SHP77 treated with DMSO at 0.1 percent for 48 hours (cell line): ENCODE measurements around the gene VASN.

Source experiments
- DNase-seq: peaks from one replicate; lab custom pipeline; 2025; lab: John Stamatoyannopoulos, UW

Gene VASN

DNA sequence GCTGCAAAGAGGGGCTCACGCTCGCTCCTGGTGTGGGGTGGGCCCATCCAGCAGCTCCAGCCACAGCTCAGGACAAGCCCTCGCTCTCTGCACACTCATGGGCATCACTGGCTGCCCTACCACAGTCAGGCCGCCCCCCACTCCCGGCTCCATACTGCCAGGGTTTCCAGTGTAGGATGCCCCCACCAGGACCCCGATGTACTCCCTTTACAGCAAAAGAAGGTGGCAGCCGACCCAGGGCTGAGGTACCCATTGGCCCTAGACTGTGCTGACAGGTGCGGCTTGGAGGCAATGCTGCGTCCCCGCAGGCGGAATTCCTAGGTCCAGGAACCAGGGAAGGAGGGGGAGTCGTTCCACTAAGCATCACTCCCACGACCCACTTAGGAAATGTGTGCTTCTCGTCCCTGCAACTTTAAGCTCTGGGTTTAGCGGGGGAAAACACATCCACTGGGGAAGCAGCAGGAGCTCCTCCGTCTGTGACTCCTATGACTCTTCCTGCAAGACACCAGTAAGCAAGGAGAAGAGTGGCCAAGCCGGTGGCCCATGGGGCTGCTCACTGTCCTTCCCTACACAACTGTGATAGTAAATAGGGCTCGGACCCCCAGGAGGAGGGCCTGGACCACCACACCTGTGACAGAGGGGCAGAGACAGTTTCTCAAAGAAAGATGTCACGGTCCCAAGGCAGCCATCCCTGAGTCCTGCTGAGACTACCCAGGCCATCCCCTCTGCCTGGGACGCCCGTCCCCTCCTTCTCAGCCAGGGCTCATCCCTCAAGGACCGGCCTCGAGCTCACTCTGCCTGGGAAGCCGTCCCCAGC, 31.7 kb downstream of the VASN start:
- no peak for DNase-seq

DNA sequence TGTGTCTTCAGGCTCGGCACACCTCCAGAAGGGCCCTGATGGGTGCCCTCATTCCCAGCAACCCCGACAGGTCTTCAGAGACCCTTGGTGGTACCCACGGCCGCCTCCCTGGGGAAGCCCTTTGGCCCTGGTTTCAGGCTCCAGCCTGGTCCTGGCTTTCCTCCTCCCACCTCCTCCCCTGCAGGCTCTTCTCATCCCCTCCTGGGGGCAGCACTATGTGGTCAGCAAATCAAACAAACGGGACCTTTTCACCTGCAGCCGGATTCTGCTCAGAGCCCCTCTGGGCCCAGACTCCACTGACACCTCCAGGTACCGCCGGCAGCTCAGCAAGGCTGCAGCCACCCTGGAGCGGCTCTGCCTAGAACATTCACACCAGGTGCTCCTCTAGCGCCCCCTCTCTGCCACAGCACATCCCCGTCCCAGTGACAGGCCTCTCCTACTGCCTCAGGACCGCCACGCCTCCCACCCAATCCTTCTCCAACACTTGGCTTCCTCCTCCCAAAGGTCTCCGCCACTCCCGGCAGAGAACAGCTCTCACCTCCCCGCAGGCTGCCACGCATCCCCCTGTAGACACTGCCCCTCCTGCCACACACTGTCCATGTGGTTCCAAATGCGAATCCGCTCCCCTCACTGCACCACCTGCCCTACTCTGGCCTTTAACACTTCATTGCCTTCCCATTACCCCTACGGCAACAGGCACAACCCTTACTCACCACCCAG, 32.8 kb downstream of the VASN start:
- peak; percentile 51 for DNase-seq

DNA sequence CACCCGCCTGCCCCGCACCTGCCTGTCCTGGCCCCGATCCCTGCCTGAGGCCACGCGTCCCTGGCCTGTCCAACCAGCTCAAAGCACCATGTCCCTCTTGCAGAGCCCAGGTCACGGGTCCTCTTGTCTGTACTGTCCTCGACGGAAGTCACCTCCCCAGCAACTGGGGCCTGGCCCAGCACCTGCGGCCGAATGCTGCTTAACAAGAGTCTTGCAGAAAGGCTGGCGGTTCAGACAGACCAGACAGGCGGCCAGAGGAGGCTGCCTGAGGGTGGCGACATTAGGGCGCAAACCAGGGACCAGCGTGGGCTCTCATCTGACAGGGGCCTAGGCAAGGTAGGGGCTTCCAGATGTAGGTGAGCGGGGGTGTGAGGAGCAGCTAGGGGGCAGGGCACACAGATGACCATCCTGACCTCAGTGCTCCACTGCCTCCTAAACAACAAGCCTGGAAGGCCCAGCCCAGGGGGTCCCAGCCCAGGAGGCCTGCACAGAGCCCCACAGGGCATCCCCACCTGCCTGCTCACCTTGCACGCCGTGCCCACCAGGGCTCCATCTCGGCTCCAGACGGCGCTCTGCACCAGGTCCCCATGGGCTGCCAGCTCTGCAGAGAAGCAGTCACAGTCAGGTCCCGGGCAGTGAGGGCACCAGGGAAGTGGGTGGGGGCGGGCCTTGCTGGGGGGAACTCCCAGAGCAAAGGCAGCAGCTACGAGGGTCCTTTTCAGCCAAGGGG, 33.5 kb downstream of the VASN start:
- no peak for DNase-seq

DNA sequence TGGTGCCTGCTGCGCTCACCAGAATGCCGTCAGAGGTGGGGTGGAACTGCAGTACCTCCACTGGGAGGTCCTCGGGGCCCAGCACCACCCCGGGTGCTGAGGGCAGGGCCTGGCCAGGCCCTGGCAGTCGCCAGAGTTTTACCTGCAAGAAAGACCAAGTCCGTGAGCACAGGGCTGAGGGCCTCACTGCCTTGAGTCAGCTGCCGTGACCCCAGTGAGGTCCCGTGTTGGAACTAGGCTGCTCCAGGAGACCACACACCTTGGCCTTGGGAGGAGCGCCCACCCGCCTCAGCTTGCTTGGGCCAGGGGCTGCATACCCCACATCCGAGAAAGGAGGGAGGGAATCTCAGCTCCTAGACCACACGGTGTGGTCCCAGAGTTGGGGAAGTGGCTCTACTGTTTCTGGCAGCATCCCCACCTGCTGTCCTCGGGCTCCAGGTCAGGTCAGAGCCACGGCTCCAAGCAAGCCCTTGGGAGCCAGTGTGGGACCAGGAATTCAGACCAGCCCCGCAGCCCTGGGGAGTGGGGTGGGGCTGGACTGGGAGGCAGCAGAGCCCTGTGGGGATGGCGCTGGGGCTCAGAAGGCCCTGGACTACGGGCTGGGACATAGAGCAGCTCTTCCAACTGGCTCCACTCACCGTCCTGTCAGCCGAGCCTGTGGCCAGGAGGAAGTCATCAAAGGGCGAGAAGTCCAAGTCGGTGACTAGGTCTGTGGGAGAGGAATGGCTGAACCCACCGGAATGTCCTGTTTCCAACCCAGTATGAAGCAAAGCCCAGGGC, 36.1 kb downstream of the VASN start:
- no peak for DNase-seq

DNA sequence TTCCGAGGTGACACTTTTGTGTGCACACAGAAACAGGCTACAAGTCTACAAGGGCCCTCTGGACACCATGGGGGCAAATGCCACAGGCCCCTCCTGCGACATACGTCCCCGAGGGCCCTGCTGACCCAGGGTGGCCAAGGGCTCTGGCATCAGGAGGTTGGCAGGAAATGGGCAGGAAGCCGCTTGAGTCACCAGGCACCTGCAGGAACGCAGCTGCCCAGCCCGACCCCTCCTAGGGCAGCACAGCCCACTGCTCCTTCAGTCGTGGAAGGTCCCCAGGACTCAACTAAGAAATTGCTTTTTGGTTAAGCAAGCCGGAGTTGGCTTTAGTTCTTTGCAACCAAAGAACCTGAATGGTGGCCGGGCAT, 36.7 kb downstream of the VASN start:
- DNase-seq = no peak

DNA sequence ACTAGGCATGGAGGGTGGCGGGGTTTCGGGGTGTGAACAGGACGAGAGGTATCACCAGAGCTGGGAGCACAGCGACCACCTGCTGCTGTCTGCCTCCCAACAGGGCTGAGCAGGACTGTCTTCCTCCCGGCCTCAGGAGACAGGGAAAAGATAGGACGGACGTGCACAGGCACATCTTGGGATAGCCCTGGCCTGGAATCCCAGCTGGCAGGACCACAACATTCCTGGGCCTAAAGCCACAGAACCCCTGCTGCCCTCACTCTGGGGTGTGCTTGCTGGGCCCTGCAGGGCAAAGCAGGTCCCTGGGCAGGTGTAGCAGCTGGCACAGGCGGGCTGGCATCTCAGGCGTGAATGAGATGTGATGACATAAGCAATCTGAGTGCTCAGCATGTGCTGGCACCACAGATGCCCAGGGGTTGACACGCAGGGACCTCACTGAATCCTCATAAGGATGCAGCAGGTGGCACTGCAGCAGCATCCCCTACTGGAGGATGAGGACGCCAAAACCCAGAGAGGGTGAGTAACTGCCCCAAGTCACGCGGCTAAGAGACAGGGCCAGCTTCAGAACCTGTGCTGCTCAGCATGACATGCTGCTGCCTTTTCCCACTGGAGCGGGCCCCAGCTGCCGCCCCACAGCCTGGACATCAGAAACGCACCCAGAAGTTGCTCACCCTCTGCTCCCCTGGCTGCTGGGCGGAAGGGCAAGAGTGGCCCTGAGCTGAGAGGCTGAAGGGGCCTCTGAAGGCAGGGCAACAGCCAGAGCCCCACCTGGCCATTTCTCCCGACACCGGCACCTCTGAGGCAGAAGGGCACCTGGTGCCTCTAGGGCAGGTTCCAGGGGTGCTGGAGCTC, 37.7 kb downstream of the VASN start:
- no peak for DNase-seq

DNA sequence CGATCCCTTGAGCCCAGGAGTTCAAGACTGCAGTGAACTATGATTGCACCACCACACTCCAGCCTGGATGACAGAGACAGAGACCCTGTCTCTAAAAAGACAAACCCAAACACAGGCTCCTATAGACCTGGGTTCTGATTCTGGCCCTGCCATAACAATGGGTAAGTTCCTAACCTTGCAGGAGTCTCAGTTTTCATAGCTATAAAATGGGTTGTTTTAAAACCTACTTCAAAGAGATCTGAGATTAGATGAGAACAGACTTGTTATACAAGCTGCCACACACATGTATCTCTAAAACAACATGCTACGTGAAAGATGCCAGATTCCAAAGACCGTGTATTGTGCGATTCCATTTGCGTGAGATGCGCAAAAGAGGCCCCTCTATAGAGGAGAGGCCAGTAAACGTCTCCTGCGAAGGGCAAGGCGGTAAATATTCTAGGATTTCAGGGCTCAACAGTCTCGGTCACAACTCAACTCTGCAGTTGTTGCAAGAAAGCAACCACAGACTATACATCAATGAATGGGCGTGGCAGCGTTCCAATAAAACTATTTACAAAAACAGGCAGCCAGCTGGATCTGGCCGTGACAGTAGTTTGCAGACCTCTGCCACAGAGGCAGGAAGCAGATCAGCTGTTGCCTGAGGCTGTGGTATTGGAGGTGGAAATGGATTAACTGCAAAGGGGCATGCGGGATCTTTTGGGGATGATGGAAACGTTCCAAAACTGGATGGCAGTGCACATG, 38.9 kb downstream of the VASN start:
- peak; percentile 16 for DNase-seq

DNA sequence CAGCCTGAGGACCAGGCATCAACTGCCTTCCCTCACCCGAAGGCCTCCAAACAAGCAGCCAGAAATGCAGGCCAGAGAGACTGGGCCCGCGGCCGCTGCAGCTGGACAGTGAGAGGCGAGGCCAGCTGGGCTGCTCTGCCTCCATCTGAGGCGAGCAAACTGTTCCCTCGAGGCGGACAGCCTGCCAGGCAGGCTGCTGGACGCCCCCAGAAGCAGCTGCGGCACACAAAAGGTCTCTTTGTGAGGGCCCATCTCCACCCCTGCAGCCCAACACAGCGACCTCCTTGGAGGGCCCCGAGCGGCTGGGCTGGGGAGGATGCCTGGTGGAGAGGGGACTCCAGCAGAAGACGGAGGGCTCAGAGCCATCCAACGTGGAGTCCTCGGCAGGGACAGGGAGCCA, 40.0 kb downstream of the VASN start:
- DNase-seq = peak; percentile 35

DNA sequence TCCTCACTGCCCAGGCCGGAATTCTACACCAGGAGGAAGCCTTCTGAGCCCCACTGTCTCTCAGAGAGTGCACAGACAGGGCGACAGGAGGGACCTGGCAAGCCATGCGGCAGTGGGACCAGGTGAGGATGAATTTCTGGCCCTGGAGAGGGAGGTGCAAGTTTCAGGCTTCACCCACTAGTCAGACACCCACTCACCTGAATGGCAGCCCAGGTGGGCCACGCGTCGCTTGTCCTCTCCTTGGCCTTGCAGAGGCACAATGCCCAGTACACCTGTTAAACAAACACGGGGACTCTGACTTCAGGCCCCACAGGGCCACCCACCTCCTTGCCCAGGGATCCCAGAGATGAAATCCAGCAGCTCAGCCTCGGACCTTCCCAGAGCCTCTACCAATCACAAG, 40.5 kb downstream of the VASN start:
- no peak for DNase-seq

DNA sequence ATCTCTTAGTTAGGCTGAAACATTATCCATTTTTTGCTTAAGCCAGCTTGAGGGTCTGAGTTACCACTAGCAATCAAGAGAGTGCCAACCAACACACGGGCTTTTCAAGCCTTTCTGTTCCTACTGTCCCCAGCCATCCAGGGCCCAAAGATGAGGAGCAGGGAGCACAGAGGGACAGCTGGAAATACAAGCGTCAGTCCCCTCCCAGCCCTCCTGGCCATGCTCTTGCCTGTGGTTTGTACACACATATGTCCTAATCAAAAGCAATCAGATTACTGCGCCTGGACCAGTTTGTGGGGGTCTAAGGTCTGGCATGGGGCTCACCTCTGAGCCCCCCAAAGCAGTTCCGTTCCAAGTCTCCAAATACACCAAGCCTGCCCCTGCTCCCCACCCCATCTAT, 41.2 kb downstream of the VASN start:
- no peak for DNase-seq

DNA sequence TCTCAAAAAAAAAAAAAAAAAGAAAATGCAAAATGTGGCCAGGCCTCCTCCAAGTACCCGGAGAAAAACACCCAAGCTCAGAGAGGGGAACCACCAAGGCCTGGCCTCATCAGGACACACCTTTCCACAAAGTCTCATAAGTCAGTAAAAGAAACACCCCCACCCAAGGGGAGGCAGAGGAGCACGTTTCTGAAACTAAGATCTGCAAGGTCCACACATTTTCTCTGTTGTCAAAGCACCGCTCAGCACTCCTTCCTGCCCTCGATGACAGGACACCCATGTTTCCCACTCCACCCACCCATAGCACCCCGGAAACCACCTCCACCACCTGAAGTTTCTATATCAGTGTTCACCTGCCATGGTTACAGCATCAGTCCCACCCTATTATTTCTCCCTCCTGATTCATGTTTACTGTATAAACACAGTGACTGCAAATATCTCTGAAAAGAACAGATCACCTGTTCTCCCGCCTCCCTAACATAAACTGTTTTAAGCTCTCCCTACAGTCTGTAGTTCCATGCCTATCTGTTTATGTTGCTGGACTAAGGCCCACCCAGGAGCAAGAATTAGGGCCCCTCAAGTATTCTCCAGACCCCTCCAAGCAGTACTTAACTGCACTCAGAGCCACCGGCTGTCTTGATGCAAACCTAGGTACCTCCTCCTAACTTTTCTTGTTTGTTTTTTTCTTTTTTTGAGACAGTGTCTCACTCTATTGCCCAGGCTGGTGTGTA, 42.7 kb downstream of the VASN start:
- DNase-seq = no peak

DNA sequence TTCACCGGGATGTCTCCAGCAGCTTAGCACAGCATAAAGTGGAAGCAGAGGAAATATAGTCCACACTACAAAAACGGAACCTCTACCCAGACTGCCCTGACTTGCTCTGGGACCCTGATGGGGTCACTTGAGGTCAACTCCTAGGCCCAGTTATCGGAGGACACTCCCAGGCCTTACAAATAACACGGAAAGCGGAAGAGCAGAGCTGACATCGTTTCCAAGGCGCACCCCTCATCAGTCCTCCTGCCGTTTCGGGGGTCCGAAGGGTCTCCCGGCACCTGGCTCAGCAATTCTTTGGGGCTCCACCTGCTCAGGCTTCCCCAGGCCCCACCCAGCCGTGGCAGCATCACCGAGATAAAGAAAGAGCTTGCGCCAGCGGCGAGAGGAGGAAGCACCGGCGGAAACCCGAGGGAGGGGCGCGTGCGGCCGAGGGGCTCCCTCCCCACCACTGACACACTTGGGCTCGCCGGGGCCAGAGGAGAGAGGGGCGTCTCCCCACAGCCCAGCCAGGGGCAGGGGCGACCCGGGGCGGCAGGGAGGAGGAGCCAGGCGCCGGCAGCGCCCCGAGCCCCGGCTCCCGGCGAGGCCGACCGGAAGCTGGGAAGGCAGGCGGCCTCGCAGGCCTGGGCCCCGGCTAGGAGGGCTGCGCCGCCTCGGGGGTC, 44.0 kb downstream of the VASN start:
- DNase-seq = no peak

DNA sequence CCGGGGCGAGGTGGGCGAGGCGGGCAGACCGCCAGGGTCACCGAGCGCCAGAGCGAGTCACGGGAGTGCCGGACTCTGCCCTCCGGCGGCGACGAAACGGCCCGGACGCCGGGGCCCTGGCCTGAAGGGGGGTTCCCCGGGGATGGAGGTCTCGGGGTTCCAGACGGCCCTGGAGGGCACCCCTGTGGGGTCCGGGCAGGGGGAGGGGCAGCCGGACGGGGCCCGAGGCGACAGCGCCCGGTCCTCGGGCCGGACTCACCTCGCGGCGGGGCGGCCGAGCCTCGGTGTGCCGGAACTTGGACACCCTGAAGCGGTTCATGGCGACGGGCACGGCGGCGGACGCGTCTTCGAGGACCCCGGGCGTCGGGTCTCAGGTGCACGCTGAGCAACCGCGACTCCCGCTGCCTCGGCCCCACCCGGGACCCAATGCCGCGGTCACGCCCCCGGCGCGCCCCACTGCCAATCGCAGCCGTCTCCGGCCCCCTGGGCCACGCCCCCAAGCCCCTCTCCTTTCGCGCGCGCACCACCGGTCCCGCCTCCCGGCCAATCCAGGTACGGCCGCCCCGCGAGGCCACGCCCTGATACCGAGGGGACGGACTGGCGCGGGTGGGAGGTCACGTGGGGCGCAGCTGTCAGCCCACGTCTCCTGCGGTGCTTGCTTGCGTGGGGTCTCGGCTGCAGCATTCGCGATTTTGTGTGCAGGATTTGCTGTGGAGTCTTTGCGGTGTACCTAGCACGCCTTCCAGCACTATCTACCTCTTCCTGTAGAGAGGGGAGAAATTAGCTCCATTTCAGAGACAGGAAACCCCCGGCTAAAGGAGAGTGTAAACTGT, 44.8 kb downstream of the VASN start, which contains the start of gene CORO7:
TSS of gene CORO7 (minus strand) at position 397 of the 833 bp plus-strand sequence. CDS start at position 319, 78 bp downstream.
- peak; percentile 58 for DNase-seq

DNA sequence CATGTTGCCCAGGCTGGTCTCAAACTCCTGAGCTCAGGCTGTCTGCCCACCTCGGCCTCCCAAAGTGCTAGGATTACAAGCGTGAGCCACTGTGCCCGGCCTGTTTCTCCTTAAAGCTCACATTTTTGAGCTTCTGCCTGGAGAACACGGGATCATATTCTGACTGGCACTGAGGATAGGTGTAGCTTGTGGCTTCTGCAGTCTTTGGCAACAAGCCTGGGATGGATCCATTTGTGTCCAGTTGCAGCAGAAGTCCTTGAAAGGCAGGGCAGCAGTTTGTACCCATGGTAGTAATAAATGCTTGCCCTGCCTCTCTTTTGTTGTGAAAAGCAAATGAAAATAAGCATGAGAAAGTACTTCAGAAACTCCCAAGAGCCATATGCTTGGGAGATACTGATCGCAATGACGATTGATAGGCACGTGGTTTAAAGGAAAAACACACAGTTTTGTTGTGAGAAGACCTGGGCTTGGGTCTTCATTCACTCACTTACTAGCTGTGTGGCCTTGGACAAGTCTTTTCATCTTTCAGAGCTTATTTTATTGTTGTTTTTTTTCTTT, 47.8 kb downstream of the VASN start:
- DNase-seq = no peak

DNA sequence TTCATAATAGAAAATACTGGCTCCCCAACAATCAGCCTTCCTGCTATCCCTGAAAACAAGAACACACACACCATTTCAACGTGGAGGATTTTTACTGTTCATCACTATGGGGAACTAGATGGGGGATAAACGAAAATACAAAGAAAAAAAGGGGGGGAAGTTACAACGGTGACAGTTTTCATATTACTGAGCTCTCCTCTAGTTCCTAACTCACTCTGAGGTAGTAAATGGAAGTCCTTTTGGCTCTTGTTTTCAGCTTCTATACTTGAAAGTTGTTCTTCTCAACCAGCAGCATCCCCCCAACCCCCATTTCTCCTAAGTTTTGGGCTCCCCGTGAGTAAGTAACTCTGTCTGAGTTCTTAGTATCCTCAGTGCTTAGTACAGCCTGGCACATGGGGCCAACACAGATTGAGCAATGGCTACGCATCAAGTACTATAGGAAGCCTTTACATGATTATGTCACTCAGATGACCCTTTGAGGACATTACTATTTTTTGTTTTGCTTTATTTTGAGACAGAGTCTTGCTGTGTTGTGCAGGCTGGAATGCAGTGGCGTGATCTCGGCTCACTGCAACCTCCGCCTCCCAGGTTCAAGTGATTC, 49.0 kb downstream of the VASN start:
- no peak for DNase-seq

DNA sequence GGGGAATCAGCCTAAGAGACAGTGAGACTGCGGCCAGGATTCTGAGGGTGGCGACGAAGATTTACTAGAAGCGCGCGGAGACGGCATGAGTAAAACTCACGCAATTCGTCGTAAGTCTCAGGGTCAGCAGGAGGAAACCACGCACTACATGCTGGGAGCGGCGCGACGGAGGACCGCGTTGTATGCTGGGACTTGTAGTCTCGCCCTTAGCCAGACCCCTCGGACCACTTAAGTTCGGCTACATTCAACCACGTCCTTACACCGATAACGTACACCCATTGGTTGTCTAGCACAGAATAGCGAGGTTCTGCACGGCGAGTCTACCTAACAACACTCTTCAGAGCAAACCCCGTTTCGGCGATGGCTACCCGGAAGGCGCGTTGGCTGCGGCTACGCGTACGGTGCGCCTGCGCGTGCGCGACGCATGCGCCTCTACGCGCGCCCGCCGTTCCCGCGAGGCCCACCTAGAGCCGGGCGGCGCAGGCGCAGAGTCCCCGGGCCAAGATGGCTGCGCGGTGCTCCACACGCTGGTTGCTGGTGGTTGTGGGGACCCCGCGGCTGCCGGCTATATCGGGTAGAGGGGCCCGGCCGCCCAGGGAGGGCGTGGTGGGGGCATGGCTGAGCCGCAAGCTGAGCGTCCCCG, 53.9 kb downstream of the VASN start, which contains the start of gene DNAJA3:
TSS of gene DNAJA3 (plus strand) at position 491 of the 643 bp plus-strand sequence. CDS start at position 505, 14 bp downstream.
- peak; percentile 84 for DNase-seq
